Measurements from ENCODE around the gene NDUFB5.
A peak's percentile ranks its signal among the peaks of the same experiment; 100 is the strongest.

DNA sequence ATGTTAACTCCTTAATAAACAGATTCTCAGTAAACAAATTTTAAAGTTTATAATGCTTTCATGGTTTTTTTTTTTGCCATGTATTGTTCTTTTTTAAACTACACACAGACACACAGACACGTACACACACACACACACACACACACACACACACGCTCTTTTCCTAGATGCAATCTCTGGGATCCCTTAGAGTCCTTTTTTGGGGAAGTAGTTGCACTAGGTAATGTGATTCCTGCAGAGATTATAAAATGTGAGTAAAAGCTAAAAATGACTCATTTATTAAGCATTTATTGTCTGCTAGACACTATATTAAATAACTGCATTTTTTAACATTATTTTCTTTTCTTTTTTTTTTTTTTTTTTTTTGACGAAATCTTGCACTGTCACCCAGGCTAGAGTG, 19.9 kb downstream of the NDUFB5 start:
- TF ChIP-seq, protein P1, sequence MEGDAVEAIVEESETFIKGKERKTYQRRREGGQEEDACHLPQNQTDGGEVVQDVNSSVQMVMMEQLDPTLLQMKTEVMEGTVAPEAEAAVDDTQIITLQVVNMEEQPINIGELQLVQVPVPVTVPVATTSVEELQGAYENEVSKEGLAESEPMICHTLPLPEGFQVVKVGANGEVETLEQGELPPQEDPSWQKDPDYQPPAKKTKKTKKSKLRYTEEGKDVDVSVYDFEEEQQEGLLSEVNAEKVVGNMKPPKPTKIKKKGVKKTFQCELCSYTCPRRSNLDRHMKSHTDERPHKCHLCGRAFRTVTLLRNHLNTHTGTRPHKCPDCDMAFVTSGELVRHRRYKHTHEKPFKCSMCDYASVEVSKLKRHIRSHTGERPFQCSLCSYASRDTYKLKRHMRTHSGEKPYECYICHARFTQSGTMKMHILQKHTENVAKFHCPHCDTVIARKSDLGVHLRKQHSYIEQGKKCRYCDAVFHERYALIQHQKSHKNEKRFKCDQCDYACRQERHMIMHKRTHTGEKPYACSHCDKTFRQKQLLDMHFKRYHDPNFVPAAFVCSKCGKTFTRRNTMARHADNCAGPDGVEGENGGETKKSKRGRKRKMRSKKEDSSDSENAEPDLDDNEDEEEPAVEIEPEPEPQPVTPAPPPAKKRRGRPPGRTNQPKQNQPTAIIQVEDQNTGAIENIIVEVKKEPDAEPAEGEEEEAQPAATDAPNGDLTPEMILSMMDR (IDR thresholded peaks at IDR 0.05), result no peak
- TF ChIP-seq EP300 (IDR thresholded peaks at IDR 0.05; ENCODE audit: borderline replicate concordance in 1 of 2, low read depth in 1 of 2, low read length in 1 of 2) (no peak), FOSL2 (IDR thresholded peaks at IDR 0.05; ENCODE audit: borderline replicate concordance, low read depth) (peak; percentile 37; the same call in 1 of the 2 replicates), POLR2AphosphoS5 (IDR thresholded peaks at IDR 0.05; ENCODE audit: low read depth, low read length) (no peak), EZH2phosphoT487 (IDR thresholded peaks at IDR 0.05; ENCODE audit: borderline replicate concordance, low read depth) (no peak), SMC3 (IDR thresholded peaks at IDR 0.05; ENCODE audit: low read depth, low read length) (no peak), FOXM1 (IDR thresholded peaks at IDR 0.05; ENCODE audit: low read depth) (no peak), CHD2 (IDR thresholded peaks at IDR 0.05; ENCODE audit: low read length, partially characterized antibody) (no peak), NRF1 (IDR thresholded peaks at IDR 0.05; ENCODE audit: low read depth, low read length) (no peak), GABPA (IDR thresholded peaks at IDR 0.05; ENCODE audit: low read depth) (no peak), TCF12 (IDR thresholded peaks at IDR 0.05) (no peak)
- TF ChIP-seq, protein P2, sequence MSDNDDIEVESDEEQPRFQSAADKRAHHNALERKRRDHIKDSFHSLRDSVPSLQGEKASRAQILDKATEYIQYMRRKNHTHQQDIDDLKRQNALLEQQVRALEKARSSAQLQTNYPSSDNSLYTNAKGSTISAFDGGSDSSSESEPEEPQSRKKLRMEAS (IDR thresholded peaks at IDR 0.05; ENCODE audit: low read depth), result no peak
- TF ChIP-seq, protein P3, sequence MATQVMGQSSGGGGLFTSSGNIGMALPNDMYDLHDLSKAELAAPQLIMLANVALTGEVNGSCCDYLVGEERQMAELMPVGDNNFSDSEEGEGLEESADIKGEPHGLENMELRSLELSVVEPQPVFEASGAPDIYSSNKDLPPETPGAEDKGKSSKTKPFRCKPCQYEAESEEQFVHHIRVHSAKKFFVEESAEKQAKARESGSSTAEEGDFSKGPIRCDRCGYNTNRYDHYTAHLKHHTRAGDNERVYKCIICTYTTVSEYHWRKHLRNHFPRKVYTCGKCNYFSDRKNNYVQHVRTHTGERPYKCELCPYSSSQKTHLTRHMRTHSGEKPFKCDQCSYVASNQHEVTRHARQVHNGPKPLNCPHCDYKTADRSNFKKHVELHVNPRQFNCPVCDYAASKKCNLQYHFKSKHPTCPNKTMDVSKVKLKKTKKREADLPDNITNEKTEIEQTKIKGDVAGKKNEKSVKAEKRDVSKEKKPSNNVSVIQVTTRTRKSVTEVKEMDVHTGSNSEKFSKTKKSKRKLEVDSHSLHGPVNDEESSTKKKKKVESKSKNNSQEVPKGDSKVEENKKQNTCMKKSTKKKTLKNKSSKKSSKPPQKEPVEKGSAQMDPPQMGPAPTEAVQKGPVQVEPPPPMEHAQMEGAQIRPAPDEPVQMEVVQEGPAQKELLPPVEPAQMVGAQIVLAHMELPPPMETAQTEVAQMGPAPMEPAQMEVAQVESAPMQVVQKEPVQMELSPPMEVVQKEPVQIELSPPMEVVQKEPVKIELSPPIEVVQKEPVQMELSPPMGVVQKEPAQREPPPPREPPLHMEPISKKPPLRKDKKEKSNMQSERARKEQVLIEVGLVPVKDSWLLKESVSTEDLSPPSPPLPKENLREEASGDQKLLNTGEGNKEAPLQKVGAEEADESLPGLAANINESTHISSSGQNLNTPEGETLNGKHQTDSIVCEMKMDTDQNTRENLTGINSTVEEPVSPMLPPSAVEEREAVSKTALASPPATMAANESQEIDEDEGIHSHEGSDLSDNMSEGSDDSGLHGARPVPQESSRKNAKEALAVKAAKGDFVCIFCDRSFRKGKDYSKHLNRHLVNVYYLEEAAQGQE (IDR thresholded peaks at IDR 0.05; ENCODE audit: low read depth, low read length), result no peak
